Brain microvascular endothelial cell (primary cell): ENCODE results near the gene DEAF1.
A peak's percentile ranks its signal among the peaks of the same experiment; 100 is the strongest.

Experiments
- DNase-seq: peaks from one replicate; pipeline ENCODE4 v3.0.0-alpha.2; 2020
- H3K27ac ChIP-seq: fragments of 250-450 bp; sonication (Bioruptor Pico); 2 replicates; pipeline ENCODE4 v1.5.1; 2020; ENCODE audit warnings: mild to moderate bottlenecking, moderate library complexity
- H3K27me3 ChIP-seq: fragments of 250-450 bp; sonication (Bioruptor Pico); replicated peaks from 2 replicates; pipeline ENCODE4 v1.5.1; 2020; ENCODE audit warnings: mild to moderate bottlenecking
- H3K36me3 ChIP-seq: fragments of 250-450 bp; sonication (Bioruptor Pico); replicated peaks from 2 replicates; pipeline ENCODE4 v1.5.1; 2020; ENCODE audit warnings: mild to moderate bottlenecking
- H3K4me3 ChIP-seq: 2 replicates; pipeline ENCODE4 v1.5.1; 2011; ENCODE audit warnings: low read depth, mild to moderate bottlenecking, control low read depth, low read length, moderate library complexity
- CTCF ChIP-seq: IDR thresholded peaks from 2 replicates; pipeline ENCODE4 v1.5.1; 2011; ENCODE audit warnings: low read depth, mild to moderate bottlenecking, moderate library complexity, low read length, control low read depth, inconsistent platforms; ENCODE audit errors: missing control alignments
- in situ Hi-C: cut with HindIII; loops from 2 replicates; pipeline ENCODE4 v1.10.0; 2017; ENCODE audit warnings: low sequenced_read_pairs, low pct_ligation_motif_present

DEAF1 gene

GRCh38 chr11:733072-733471 is 38.0 kb upstream of the DEAF1 start:
- in situ Hi-C loops: no loop called here

GRCh38 chr11:729492-730074 is 34.6 kb upstream of the DEAF1 start:
- in situ Hi-C loops: no loop called here
- no peak for DNase-seq
- Histone ChIP-seq H3K36me3 (no peaks in the 10 kb centered on the region), H3K27me3 (peaks cover 10% of the 10 kb centered on the region), H3K27ac (no peak overlapping the region), H3K4me3 (no peak overlapping the region)
- no peak for TF ChIP-seq CTCF

More at GRCh38 chr11:733072-733471, 38.0 kb upstream of the DEAF1 start:
- Histone ChIP-seq H3K27me3 (no peaks in the 10 kb centered on the region), H3K4me3 (no peak overlapping the region), H3K27ac (no peak overlapping the region), H3K36me3 (no peaks in the 10 kb centered on the region)
- TF ChIP-seq CTCF: no peak
- DNase-seq: no peak

GRCh38 chr11:728901-729491 is 34.0 kb upstream of the DEAF1 start:
- Histone ChIP-seq H3K36me3 (no peaks in the 10 kb centered on the region), H3K27ac (no peak overlapping the region), H3K27me3 (peaks cover 10% of the 10 kb centered on the region), H3K4me3 (no peak overlapping the region)
- no peak for DNase-seq
- in situ Hi-C loops: no loop called here
- no peak for TF ChIP-seq CTCF

GRCh38 chr11:727859-728748 is 33.1 kb upstream of the DEAF1 start:
- Histone ChIP-seq H3K4me3 (no peak overlapping the region), H3K27ac (no peak overlapping the region), H3K27me3 (peaks cover 10% of the 10 kb centered on the region), H3K36me3 (no peaks in the 10 kb centered on the region)
- DNase-seq: peak; percentile 53
- in situ Hi-C loops: no loop called here
- peak; percentile 100 for TF ChIP-seq CTCF

- peaks cover 12% of the 10 kb centered on the region for H3K27me3 ChIP-seq
Measured at GRCh38 chr11:727281-727701, 32.3 kb upstream of the DEAF1 start.

More at GRCh38 chr11:727281-727701, 32.3 kb upstream of the DEAF1 start:
- Histone ChIP-seq H3K36me3 (no peaks in the 10 kb centered on the region), H3K4me3 (no peak overlapping the region), H3K27ac (no peak overlapping the region)
- in situ Hi-C loops: no loop called here
- no peak for DNase-seq
- TF ChIP-seq CTCF: no peak
